Endothelial cell of umbilical vein (primary cell): ENCODE data around the gene DNAJC24.

Experiments
- CTCF ChIP-seq, 2 donors: IDR thresholded peaks; 1 replicate in 1 of 2; 2 replicates in 1 of 2; pipeline ENCODE4 v1.5.1; 2011; ENCODE audit warnings: low read length in 2 of 2, mild to moderate bottlenecking in 2 of 2, moderate library complexity in 2 of 2, control low read depth in 1 of 2, inconsistent platforms in 1 of 2, low read depth in 1 of 2; ENCODE audit not compliant: insufficient read depth in 1 of 2; ENCODE audit errors: extremely low read depth in 1 of 2
- EZH2 ChIP-seq: IDR thresholded peaks from 2 replicates; pipeline ENCODE4 v1.6.1; 2012; ENCODE audit warnings: borderline replicate concordance, low read depth, mild to moderate bottlenecking, moderate library complexity, low read length, inconsistent platforms; ENCODE audit not compliant: severe bottlenecking

DNA sequence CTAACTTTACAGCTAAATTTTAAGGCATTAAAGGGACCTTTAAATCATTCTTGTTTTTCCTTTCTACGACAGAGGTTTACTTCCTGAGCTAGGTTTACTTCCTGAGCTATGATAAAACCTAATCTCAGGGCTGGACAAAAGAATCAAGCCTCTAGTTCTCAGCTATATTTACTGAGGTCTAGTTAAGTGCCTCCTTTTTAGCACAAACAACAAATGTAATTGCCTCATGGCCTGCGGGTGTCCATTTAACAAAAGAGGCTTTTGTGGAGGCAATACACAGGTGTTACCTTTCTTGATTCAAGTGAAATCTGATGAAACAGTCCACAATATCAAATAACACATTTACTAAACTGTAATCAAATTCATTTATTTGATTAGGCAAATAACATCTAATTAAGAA is 72.4 kb downstream of the DNAJC24 start:
- TF ChIP-seq CTCF (IDR thresholded peaks at IDR 0.05; ENCODE audit: extremely low read depth in 1 of 2, insufficient read depth in 1 of 2, low read depth in 1 of 2, low read length in 2 of 2), result no peak
- no peak for TF ChIP-seq EZH2
